DMS 273 (cell line): ENCODE data around the gene UBE2Q2.

ENCODE experiments used
- DNase-seq: peaks from one replicate; lab custom pipeline; 2025; ENCODE audit not compliant: unreplicated experiment; lab: John Stamatoyannopoulos, UW

The UBE2Q2 gene

DNA sequence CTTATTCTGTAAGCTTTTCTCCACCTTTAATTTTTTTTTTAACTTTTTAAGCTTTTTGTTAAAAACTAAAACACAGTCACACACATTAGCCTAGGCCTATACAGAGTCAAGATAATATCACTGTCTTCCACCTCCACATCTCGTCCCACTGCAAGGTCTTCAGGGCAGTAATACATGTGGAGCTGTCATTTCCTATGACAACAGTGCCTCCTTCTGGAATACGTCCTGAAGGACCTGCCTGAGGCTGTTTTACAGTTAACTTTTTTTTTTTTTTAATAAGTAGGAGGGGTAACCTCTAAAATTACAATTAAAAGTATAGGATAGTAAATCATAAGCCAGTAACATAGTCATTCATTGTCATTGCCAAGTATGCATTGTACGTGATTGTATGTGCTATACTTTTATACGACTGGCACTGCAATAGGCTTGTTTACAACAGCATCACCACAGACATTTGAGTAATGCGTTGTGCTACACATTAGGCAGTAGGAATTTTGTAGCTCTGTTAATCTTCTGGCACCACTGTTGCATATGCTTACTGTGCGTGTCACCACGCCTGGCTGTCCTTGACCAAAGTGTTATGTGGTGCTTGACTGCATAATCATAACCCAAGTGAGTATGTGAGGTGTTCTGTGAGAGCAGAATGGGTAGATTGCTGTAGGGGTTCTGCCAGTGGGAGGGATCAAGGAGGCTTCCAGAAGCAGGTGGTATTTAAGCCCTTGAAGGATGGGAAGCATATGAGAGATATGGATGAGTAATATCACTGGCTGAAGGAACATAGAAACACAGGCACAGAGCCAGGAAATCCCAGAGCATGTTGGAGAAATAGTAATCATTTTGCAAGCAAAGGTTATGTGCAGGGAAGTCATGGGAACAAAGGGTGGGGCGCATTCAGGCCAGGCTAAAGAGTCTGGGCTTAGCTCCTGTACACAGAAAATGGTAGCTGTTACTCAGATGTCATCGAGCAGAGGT is 78.8 kb downstream of the UBE2Q2 start:
- DNase-seq = peak; percentile 69

DNA sequence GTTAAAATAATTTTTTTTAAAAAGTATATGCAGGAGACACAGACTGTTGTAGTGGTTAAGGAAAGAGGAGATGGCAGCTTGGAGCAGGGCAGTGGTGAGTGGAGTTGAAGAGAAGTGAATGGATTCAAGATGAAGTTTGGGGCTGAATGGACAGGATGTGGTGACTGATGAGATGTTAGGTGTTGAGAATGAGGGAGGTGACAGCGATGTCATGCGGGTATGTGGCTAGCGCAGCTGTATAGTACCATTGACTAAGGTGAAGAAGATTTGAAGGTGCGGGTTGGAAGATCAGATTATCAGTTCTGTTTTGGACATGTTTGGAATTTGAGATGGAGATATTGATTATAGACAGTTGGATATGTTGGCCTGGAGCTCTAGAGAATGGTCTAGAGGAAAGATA is 80.5 kb downstream of the UBE2Q2 start:
- DNase-seq = no peak

DNA sequence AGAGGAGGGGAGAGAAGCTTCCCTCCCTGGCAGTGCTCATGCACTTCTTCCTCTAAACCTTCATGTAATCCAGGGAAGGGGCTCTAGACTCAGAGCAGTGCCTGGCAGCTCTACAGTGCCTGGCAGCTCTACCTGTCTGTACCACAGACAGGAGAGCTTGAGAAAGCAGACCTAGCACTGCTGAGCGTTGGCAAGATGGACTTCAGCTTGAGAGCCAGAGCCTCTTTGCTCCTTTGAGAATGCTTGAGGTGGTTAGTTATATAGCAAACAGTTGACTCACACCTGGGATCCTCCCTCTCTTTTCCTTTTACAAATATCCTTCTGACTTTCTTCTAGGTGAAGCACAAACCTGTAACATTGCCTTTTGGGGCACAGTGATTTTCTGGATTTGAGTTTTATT is 81.3 kb downstream of the UBE2Q2 start:
- DNase-seq = no peak

DNA sequence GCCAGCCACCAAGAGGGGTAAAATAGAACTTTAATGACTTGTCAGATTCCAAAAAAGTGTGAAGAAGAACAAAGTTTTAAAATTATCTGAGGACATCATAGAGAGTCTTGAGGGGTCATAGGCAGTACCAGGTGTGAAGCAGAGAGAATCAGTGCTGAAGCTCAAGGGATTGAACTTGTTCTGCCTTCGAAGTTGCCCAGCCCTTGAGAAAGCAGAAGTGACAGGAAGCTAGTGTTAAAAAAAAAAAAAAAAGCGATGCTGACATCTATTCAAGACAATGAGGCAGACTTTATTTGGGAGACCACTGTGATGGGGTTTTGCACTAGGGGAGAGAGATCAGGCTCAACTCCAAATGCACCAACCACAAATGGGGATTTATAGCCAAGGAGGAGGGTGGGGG is 82.2 kb downstream of the UBE2Q2 start:
- no peak for DNase-seq

DNA sequence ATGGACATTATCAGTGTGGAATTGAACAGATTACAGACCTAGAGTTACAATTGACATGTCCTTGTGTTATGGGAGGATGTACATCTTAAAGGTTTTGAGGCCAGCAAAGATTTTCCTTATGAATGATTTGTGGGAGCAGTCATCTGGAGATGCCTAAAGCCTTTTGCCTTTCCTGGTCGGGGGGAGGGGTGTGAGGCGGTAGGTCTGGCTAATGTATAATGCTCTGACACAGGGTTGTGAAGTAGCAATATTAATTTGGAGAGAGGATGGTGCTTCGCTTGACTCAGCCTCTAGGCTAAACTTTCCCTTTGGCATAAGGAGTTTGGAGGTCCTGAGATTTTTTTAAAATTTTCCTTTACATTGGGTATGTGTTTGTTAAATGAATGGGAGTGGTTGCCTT is 83.7 kb downstream of the UBE2Q2 start:
- no peak for DNase-seq

DNA sequence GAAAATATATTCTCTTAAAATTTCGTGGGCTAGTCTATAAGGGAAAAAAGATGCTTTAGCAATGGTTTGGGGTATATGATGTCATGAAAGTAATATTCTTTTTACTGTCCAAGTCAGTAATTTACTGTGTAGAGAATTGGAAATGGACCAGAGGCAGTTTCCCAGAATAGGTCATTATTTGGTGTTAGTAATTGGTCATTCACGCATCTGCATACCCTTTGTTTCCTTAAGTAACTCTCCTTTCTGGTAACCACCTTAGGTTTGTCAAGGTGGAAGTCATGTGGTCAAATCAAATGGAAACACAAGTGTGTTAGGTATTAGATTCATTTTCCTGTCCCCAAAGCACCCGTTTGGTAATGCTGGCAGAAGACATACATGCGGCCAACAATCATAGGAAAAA is 84.4 kb downstream of the UBE2Q2 start:
- DNase-seq = no peak

DNA sequence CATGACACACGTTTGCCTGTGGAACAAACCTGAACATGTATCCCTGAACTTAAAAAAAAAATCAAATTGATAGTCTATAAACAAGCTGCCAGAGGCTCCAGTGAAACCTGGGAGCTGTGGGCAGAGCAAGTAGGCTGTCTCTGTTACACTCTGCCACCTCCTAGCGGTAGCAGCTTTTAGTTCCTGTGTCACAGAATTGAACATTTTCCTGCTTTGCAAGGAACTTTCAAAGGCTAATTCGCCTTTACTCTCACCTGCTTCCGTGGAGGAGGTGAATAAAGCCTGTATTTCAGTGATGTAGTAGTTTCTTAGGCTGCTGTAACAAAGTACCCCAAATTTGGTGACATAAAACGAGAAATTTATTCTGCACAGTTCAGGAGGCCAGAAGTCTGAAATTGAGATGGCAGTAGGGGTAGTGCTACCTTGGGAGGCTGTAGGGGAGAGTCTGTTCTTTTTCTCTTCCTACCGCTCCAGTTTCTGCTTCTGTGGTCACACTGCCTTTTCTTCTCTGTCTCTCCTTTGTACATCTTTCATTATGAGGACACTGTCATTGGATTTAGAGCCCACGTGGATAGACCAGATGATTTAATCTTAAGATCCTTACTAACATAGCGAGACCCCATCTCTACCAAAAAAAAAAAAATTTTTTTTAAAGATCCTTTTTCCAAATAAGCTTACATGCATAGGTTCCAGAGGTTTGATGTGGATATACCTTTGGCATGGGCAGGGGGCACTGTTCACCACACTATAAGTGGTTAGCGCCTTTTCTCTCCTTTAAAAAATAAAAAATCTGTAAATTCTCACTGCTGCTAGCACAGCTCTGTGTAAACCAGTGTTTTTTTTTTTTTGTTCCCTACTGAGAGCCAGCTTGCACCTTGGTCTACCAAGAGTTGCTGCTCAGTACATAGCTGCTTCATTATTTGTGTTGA is 85.7 kb downstream of the UBE2Q2 start:
- DNase-seq = peak; percentile 6

DNA sequence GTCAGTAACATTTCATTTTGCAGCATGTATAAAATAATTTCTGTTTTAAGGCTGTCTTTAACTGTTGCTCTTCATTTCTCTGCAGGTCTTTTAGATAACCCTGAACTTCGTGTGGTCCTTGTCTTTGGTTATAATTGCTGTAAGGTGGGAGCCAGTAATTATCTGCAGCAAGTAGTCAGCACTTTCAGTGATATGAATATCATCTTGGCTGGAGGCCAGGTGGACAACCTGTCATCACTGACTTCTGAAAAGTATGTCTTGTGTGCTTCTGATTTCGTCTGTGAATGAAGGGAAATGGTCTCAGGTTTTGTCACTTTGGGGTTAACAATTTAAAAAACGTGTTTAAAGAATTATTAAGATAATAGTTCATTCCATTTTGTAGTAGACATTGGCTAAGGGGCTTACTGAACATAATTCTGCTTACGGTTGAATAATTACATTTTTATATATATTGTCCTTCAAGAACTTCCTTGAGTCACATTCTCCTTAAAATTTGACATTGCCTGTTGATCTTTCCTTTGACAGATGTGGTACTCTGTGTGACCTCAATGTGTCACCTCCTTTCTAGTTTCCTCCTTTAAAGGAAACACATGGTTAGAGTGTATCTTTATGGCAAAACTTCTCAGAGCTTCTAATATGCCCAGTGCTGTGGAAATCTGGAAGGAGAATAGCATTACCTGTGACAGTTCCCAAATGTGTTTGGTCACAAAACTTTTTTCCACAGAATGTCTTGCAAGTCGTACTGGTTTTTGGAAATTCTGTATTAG is 86.7 kb downstream of the UBE2Q2 start:
- peak; percentile 33 for DNase-seq

DNA sequence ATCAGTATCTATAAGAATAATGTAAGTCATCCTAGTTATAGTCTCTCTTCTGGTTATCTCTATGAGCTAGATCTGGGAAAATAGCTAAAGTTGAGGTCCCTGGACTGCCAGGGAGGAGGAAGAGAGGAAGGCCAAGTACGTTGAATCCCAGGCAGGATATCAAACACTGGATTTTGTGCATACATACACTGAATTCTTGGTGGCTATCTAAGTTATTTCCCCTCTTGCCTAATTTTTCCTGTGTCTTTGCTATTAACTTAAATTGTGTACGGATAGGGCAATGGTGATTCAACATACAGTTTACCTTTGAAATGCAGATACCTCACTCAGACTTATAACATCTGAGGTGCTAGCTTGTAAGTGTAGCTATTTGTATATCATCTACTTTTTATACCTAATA is 87.6 kb downstream of the UBE2Q2 start:
- no peak for DNase-seq

DNA sequence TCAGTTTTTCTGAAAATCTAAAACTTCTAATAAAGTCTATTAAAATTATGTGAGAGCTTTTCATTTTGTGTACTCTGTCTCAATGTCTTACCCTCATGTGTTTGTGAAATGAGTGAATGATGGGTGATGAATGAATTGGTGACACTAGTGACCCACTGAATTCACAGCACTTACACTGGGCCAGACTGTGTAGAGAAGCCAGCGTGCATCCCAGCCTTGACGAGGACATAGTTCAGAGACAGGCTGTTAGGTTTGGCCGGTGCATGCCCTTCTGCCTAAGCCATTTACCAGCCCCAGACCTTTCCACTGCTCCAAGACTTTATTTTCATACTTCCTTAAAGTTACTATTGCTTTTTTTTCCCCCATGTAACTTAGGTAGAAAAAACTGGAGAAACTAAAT is 99.2 kb downstream of the UBE2Q2 start:
- no peak for DNase-seq

DNA sequence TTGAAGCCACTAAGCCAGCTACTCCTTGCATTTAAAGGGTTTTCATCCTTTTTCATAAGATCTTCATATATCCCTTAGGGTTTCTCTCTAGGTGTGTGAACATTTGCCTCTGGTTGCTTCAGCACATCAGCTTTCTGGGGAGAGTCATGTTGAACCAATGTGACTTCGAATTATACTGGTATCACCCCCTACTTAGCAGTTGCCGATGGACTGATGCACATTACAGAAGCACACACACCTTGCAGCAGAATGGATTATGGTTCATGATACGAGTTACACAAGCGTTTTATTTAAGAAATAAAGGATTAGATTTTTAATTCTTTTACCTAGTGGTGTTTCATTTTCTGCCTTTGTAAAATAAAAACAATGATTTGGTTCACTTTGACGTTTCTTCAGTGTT is 100.0 kb downstream of the UBE2Q2 start:
- DNase-seq = no peak

DNA sequence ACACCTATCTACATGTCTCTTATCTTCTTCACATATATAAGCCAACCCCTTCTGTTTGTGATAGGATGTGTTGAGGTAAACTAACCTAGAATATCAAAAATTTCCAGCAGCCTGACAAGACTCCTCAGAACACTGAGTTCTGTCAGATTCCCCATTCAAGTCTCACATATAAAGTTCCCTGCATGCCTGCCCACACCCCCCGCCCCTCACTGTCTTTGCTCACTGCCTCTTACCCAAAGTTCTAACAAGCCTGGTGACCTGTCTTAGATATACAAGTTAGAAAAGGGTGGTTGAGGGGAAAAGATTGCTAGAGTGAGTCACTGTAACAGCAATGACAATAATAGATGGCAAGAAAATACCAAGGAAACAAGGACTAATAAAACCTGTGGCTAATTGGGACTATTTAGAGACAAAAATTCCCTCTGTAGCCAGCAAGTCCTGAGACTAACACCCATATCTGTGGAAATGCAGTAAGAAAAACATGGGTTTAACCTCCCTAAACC is 100.5 kb downstream of the UBE2Q2 start:
- DNase-seq = no peak

DNA sequence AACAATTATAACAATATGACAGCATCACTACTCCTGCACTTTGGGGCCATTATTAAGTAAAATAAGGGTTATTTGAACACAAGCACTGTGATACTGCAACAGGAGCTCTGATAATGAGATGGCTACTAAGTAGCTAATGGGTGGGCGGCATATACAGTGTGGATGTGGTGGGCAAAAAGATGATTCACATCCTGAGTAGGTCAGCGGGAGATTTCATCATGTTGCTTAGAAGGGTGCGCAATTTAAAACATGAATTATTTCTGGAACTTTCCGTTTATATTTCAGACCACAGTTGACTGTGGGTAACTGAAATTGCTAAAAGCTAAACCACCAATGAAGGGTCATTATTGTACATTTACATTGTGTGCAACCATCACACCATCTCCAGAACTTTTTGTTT is 102.7 kb downstream of the UBE2Q2 start:
- DNase-seq = no peak

DNA sequence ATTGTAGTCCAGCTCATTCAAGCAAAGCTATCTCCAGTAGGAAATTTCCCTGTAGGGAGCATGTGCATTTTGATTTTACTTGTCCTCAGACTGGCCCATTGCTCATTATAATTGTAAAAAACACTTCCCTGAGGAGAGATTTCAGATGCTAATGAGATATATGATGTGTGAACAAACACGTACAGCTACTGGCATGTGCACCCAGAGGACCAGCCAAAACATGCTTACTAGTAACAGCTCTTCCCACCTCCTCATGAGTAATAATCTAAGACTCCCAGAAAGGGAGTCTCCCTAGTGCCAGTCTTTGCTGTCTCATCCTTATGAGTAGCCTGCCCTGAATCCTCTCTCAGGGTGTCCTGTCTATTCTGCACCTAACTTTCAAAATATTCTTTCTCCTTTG is 103.8 kb downstream of the UBE2Q2 start:
- DNase-seq = peak; percentile 14

DNA sequence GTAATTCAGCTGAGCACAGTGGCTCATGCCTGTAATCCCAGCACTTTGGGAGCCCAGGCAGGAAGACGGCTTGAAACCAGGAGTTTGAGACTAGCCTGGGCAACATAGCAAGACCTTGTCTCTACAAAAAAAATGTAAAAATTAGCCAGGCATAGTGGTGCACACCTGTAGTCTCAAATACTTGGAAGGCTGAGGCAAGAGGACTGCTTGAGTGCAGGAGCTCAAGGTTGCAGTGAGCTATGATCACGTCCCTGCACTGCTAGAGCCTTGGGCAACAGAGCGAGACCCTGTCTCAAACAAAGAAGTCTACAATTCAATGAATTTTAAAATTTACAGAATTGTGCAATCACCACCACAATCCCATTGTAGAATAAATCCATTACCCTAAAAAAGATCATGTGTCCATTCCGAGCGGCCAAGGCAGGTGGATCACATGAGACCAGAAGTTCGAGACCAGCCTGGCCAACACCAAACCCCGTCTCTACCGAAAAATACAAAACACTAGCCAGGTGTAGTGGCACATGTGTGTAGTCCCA is 105.6 kb downstream of the UBE2Q2 start:
- no peak for DNase-seq
